Mucosa of stomach (tissue), 1 donor: Measurements from ENCODE around the gene UNC13B.
"Not testable (repeated sequence)": the region's sequence is repeated elsewhere in the genome, so short reads cannot be mapped to it uniquely, and the experiment has no call there.

Experiments used
- H3K27me3 ChIP-seq: one replicate; pipeline ENCODE4 v1.7.0; 2013; ENCODE audit warnings: mild to moderate bottlenecking, low read length; ENCODE audit not compliant: control insufficient read depth, insufficient read depth
- H3K36me3 ChIP-seq: one replicate; pipeline ENCODE4 v1.7.0; 2013; ENCODE audit warnings: low read length; ENCODE audit not compliant: control insufficient read depth, insufficient read depth
- H3K4me1 ChIP-seq: one replicate; pipeline ENCODE4 v1.7.0; 2013; ENCODE audit warnings: mild to moderate bottlenecking, low read length; ENCODE audit not compliant: control insufficient read depth, insufficient read depth
- H3K4me3 ChIP-seq: one replicate; pipeline ENCODE4 v1.7.0; 2013; ENCODE audit warnings: low read length
- H3K9ac ChIP-seq: one replicate; pipeline ENCODE4 v1.7.0; 2013; ENCODE audit warnings: mild to moderate bottlenecking, low read length, moderate library complexity
- H3K9me3 ChIP-seq: one replicate; pipeline ENCODE4 v1.7.0; 2013; ENCODE audit warnings: mild to moderate bottlenecking, low read length, moderate library complexity; ENCODE audit not compliant: control insufficient read depth
- donor health status: Pancreatic carcinoma.

UNC13B gene

GRCh38 chr9:35140093-35140492, 21.7 kb upstream of the UNC13B start:
- no peaks in the 10 kb centered on the region for H3K36me3 ChIP-seq
- peaks cover 6% of the 10 kb centered on the region for H3K4me1 ChIP-seq
- H3K27me3 ChIP-seq = no peaks in the 10 kb centered on the region
- H3K9ac ChIP-seq = no peak overlapping the region
- H3K9me3 ChIP-seq = no peaks in the 10 kb centered on the region
- no peak overlapping the region for H3K4me3 ChIP-seq

GRCh38 chr9:35142037-35142436, 19.8 kb upstream of the UNC13B start:
- H3K9me3 ChIP-seq = no peaks in the 10 kb centered on the region

GRCh38 chr9:35147941-35148563, 13.8 kb upstream of the UNC13B start:
- H3K4me3 ChIP-seq, H3K4me1 ChIP-seq, H3K36me3 ChIP-seq, H3K27me3 ChIP-seq, H3K9ac ChIP-seq, H3K9me3 ChIP-seq: not testable (repeated sequence)

More at GRCh38 chr9:35142037-35142436, 19.8 kb upstream of the UNC13B start:
- H3K9ac ChIP-seq = no peak overlapping the region
- H3K36me3 ChIP-seq = no peaks in the 10 kb centered on the region
- H3K27me3 ChIP-seq = no peaks in the 10 kb centered on the region
- H3K4me1 ChIP-seq = peaks cover 4% of the 10 kb centered on the region
- no peak overlapping the region for H3K4me3 ChIP-seq

- Histone ChIP-seq H3K4me3 (no peak overlapping the region), H3K27me3 (no peaks in the 10 kb centered on the region), H3K36me3 (no peaks in the 10 kb centered on the region), H3K4me1 (no peaks in the 10 kb centered on the region), H3K9me3 (no peaks in the 10 kb centered on the region), H3K9ac (no peak overlapping the region)
Measured at GRCh38 chr9:35152926-35153325, 8.9 kb upstream of the UNC13B start.

- Histone ChIP-seq H3K27me3 (no peaks in the 10 kb centered on the region), H3K36me3 (no peaks in the 10 kb centered on the region), H3K9ac (no peak overlapping the region), H3K4me1 (no peaks in the 10 kb centered on the region), H3K9me3 (no peaks in the 10 kb centered on the region), H3K4me3 (no peak overlapping the region)
Measured at GRCh38 chr9:35156781-35157180, 5.0 kb upstream of the UNC13B start.

- not testable (repeated sequence) for H3K36me3 ChIP-seq, H3K27me3 ChIP-seq, H3K4me1 ChIP-seq, H3K4me3 ChIP-seq, H3K9ac ChIP-seq, H3K9me3 ChIP-seq
Measured at GRCh38 chr9:35157836-35158235, 4.0 kb upstream of the UNC13B start.

GRCh38 chr9:35158501-35159280, 3.1 kb upstream of the UNC13B start:
- no peak overlapping the region for H3K9ac ChIP-seq
- no peaks in the 10 kb centered on the region for H3K4me1 ChIP-seq
- no peak overlapping the region for H3K4me3 ChIP-seq
- H3K36me3 ChIP-seq = no peaks in the 10 kb centered on the region
- H3K27me3 ChIP-seq = no peaks in the 10 kb centered on the region
- H3K9me3 ChIP-seq = no peaks in the 10 kb centered on the region

- Histone ChIP-seq H3K27me3 (no peaks in the 10 kb centered on the region), H3K4me3 (peak overlapping the region; percentile 33), H3K9ac (peak overlapping the region; percentile 62), H3K36me3 (no peaks in the 10 kb centered on the region), H3K4me1 (no peaks in the 10 kb centered on the region), H3K9me3 (no peaks in the 10 kb centered on the region)
Measured at GRCh38 chr9:35162605-35163315, 951 bp downstream of the UNC13B start.

- Histone ChIP-seq H3K4me1 (no peaks in the 10 kb centered on the region), H3K9ac (no peak overlapping the region), H3K4me3 (peak overlapping the region; percentile 33), H3K36me3 (no peaks in the 10 kb centered on the region), H3K27me3 (no peaks in the 10 kb centered on the region), H3K9me3 (no peaks in the 10 kb centered on the region)
Measured at GRCh38 chr9:35163413-35163812, 1.6 kb downstream of the UNC13B start.

GRCh38 chr9:35164711-35165110, 2.9 kb downstream of the UNC13B start:
- Histone ChIP-seq H3K4me3 (no peak overlapping the region), H3K9me3 (no peaks in the 10 kb centered on the region), H3K36me3 (no peaks in the 10 kb centered on the region), H3K4me1 (peaks cover 5% of the 10 kb centered on the region), H3K27me3 (no peaks in the 10 kb centered on the region), H3K9ac (no peak overlapping the region)

- H3K27me3 ChIP-seq, H3K9me3 ChIP-seq, H3K4me3 ChIP-seq, H3K9ac ChIP-seq, H3K36me3 ChIP-seq, H3K4me1 ChIP-seq: not testable (repeated sequence)
Measured at GRCh38 chr9:35167429-35167828, 5.6 kb downstream of the UNC13B start.

GRCh38 chr9:35168963-35169362, 7.2 kb downstream of the UNC13B start:
- H3K9me3 ChIP-seq = no peaks in the 10 kb centered on the region
- H3K4me3 ChIP-seq = no peak overlapping the region
- no peaks in the 10 kb centered on the region for H3K27me3 ChIP-seq
- peaks cover 11% of the 10 kb centered on the region for H3K4me1 ChIP-seq
- H3K9ac ChIP-seq = no peak overlapping the region
- H3K36me3 ChIP-seq = no peaks in the 10 kb centered on the region
